Measurements from ENCODE around the gene ADCY7. TPM values are rescaled to one million over a fixed set of nuclear protein-coding genes. Genes with fewer than 3 reads are reported as not detected.

ADCY7 gene
- total RNA-seq, 1 experiment from 2014 or later, result 17.7 TPM

GRCh38 chr16:50282010-50282538 lies 15.7 kb downstream of the ADCY7 start:
- no peak for DNase-seq (ENCODE audit: low spot score)

- no peak for DNase-seq (ENCODE audit: low spot score)
Measured at GRCh38 chr16:50282955-50283631, 16.7 kb downstream of the ADCY7 start.

GRCh38 chr16:50284131-50284911 lies 18.0 kb downstream of the ADCY7 start:
- DNase-seq (ENCODE audit: low spot score), result no peak

- DNase-seq (ENCODE audit: low spot score), result no peak
Measured at GRCh38 chr16:50285406-50286003, 19.2 kb downstream of the ADCY7 start.

GRCh38 chr16:50286681-50287080 lies 20.3 kb downstream of the ADCY7 start:
- DNase-seq (ENCODE audit: low spot score), result no peak

GRCh38 chr16:50288026-50288425 lies 21.7 kb downstream of the ADCY7 start:
- DNase-seq (ENCODE audit: low spot score), result no peak

GRCh38 chr16:50288920-50289319 lies 22.6 kb downstream of the ADCY7 start:
- DNase-seq (ENCODE audit: low spot score), result no peak

- DNase-seq (ENCODE audit: low spot score), result no peak
Measured at GRCh38 chr16:50289950-50290764, 23.8 kb downstream of the ADCY7 start.

GRCh38 chr16:50290856-50291255 lies 24.5 kb downstream of the ADCY7 start:
- DNase-seq (ENCODE audit: low spot score), result no peak

- no peak for DNase-seq (ENCODE audit: low spot score)
Measured at GRCh38 chr16:50291719-50292565, 25.6 kb downstream of the ADCY7 start.

- DNase-seq (ENCODE audit: low spot score), result no peak
Measured at GRCh38 chr16:50292566-50292948, 26.2 kb downstream of the ADCY7 start.

GRCh38 chr16:50293041-50293783 lies 26.9 kb downstream of the ADCY7 start:
- DNase-seq (ENCODE audit: low spot score), result no peak

- DNase-seq (ENCODE audit: low spot score), result no peak
Measured at GRCh38 chr16:50293994-50294855, 27.9 kb downstream of the ADCY7 start.

- no peak for DNase-seq (ENCODE audit: low spot score)
Measured at GRCh38 chr16:50294955-50295354, 28.6 kb downstream of the ADCY7 start.

GRCh38 chr16:50295541-50296132 lies 29.3 kb downstream of the ADCY7 start:
- DNase-seq (ENCODE audit: low spot score), result no peak

- DNase-seq (ENCODE audit: low spot score), result no peak
Measured at GRCh38 chr16:50296807-50297206, 30.5 kb downstream of the ADCY7 start.

GRCh38 chr16:50297301-50298074 lies 31.1 kb downstream of the ADCY7 start:
- DNase-seq (ENCODE audit: low spot score), result no peak

- DNase-seq (ENCODE audit: low spot score), result no peak
Measured at GRCh38 chr16:50298075-50298460, 31.7 kb downstream of the ADCY7 start.
